ENCODE data around the gene CORO6.

Gene CORO6

DNA sequence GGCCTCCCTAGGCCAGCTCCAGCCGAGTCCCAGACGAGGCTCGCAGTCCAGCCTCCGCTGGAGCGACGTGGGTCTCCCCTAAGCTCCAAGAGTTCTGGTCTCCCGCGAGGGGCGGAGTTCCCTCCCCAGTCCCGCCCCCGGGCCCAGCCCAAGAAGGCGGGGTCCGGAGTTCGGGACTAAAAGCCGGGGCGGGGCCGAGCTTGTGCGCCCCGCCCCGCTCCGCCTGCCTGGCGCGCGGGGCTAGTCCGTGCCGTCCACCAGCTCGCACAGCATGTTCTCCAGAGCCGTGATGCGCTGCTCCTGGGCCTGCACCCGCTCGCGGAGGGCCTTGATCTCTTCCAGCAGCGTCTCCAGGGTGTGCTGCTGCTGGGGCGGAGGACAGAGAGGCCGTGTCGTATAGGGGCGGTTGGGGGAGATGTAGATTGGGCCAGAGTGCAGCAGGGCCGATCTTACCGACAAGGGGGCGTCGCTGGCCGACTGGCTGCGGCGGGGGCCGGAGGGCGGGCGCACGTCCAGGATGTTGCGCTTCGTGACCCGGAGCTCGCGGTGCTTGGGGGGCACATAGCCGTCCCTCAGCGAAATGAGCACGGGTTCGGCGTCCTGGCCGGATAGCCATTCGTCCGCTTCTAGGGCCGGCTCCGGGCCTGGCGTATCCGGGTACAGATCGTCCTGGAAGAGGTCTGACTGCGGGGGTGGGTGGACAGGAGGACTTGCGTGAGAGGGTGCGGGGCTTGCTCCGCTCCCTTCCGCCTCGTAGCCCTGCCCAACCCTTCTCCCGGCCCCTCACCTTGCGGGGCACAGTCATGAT, 7.0 kb downstream of the CORO6 start:
- no peak for TF ChIP-seq JUND (IDR thresholded peaks at IDR 0.05; ENCODE audit: low read depth)
- peak; percentile 91 to 97 for DNase-seq (ENCODE audit: low read depth in 1 of 2, low spot score in 1 of 2)
- in situ Hi-C loops (cut with HindIII; ENCODE audit: low pct_unique_long_range_greater_than_20kb, low sequenced_read_pairs) = no loop called here

DNA sequence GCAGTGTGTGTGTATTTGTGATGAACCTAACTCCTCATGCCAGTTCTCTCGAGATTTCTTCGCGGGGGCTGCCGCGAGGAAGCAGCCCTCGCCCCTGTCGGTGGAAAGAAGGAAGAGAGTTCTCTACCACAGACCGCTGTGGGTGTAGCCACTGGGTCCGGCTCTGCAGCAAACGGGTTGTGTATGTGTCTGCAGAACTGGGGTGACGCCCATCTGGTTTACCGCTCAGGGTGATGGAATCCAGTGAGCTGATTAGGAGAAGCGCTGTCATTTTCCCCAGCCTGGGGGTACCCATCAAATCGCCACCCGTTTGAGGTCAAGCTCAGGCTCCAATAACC, 7.7 kb downstream of the CORO6 start:
- TF ChIP-seq JUND (IDR thresholded peaks at IDR 0.05; ENCODE audit: low read depth) = no peak
- no peak for DNase-seq (ENCODE audit: low read depth in 1 of 2, low spot score in 1 of 2)
- in situ Hi-C loops (cut with HindIII; ENCODE audit: low pct_unique_long_range_greater_than_20kb, low sequenced_read_pairs) = no loop called here

- DNase-seq (ENCODE audit: low read depth in 1 of 2, low spot score in 1 of 2) = no peak
- in situ Hi-C loops (cut with HindIII; ENCODE audit: low pct_unique_long_range_greater_than_20kb, low sequenced_read_pairs) = no loop called here
- no peak for TF ChIP-seq JUND (IDR thresholded peaks at IDR 0.05; ENCODE audit: low read depth)
Observed at GRCh38 chr17:29614349-29615047, 8.2 kb downstream of the CORO6 start.

DNA sequence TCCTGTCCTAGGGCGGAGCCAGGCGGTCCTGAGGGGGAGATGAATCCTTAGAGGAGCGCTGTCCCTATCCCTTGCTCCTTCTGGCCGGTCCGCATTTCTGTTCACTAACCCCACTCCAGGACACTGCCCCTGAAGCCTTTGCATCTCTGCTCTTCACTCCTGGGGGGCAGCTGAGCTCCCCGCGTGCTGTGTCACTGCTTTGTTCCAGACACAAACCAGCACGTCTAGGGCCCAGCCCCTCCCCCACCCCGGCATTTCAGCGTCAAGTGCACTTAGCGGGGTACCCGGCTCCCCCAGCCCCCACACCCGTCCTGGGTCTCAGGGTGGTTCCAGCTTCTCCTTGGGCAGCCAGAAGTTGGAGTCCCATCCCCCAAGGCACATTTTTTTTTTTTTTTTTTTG, 8.9 kb downstream of the CORO6 start:
- TF ChIP-seq JUND (IDR thresholded peaks at IDR 0.05; ENCODE audit: low read depth) = no peak
- in situ Hi-C loops (cut with HindIII; ENCODE audit: low pct_unique_long_range_greater_than_20kb, low sequenced_read_pairs) = no loop called here
- no peak for DNase-seq (ENCODE audit: low read depth in 1 of 2, low spot score in 1 of 2)

- in situ Hi-C loops (cut with HindIII; ENCODE audit: low pct_unique_long_range_greater_than_20kb, low sequenced_read_pairs) = no loop called here
- no peak for TF ChIP-seq JUND (IDR thresholded peaks at IDR 0.05; ENCODE audit: low read depth)
- no peak for DNase-seq (ENCODE audit: low read depth in 1 of 2, low spot score in 1 of 2)
Observed at GRCh38 chr17:29613352-29613837, 9.3 kb downstream of the CORO6 start.

- in situ Hi-C loops (cut with HindIII; ENCODE audit: low pct_unique_long_range_greater_than_20kb, low sequenced_read_pairs) = no loop called here
- no peak for TF ChIP-seq JUND (IDR thresholded peaks at IDR 0.05; ENCODE audit: low read depth)
- DNase-seq (ENCODE audit: low read depth in 1 of 2, low spot score in 1 of 2) = no peak
Observed at GRCh38 chr17:29612404-29613280, 10.1 kb downstream of the CORO6 start.

- in situ Hi-C loops (cut with HindIII; ENCODE audit: low pct_unique_long_range_greater_than_20kb, low sequenced_read_pairs) = no loop called here
- TF ChIP-seq JUND (IDR thresholded peaks at IDR 0.05; ENCODE audit: low read depth) = no peak
- DNase-seq (ENCODE audit: low read depth in 1 of 2, low spot score in 1 of 2) = no peak
Observed at GRCh38 chr17:29612094-29612403, 10.7 kb downstream of the CORO6 start.

- in situ Hi-C loops (cut with HindIII; ENCODE audit: low pct_unique_long_range_greater_than_20kb, low sequenced_read_pairs) = no loop called here
- DNase-seq (ENCODE audit: low read depth in 1 of 2, low spot score in 1 of 2) = no peak
- no peak for TF ChIP-seq JUND (IDR thresholded peaks at IDR 0.05; ENCODE audit: low read depth)
Observed at GRCh38 chr17:29611351-29612093, 11.2 kb downstream of the CORO6 start.

DNA sequence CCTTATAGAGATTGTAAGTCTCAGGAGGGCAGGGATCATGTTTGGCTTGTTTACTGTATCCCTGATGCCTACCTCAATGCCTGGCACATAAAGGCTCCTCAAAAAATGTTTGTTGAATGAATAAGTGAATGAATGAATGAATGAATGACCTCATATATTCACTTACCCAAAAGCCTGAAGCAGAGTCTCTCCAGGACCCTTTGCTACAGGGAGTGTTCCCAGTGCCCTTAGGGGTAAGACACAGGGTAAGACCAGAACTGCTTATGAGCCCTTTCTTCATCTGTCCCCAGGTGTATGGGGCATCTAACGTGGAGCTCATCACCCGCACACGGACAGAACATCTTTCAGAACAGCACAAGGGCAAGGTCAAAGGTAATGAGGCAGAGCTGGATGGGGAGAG, 12.3 kb downstream of the CORO6 start:
- in situ Hi-C loops (cut with HindIII; ENCODE audit: low pct_unique_long_range_greater_than_20kb, low sequenced_read_pairs) = no loop called here
- no peak for TF ChIP-seq JUND (IDR thresholded peaks at IDR 0.05; ENCODE audit: low read depth)
- no peak for DNase-seq (ENCODE audit: low read depth in 1 of 2, low spot score in 1 of 2)

DNA sequence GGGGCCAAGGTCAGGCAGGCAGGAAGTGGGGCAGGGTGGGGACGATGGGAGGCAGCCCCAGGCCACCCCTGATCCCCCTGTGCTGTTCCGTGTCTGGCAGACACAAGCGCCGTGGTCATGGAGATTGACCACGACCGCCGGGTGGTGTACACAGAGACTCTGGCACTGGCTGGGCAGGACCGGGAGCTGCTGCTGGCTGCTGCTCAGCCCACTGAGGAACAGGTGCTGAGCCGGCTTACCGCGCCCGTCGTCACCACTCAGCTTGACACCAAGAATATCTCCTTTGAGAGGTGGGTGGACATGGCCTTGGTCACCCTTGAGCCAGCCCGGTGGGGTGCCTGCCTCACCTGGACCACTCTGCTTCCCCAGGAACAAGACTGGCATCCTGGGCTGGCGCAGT, 13.7 kb downstream of the CORO6 start:
- no peak for TF ChIP-seq JUND (IDR thresholded peaks at IDR 0.05; ENCODE audit: low read depth)
- in situ Hi-C loops (cut with HindIII; ENCODE audit: low pct_unique_long_range_greater_than_20kb, low sequenced_read_pairs) = no loop called here
- no peak for DNase-seq (ENCODE audit: low read depth in 1 of 2, low spot score in 1 of 2)

- TF ChIP-seq JUND (IDR thresholded peaks at IDR 0.05; ENCODE audit: low read depth) = no peak
- in situ Hi-C loops (cut with HindIII; ENCODE audit: low pct_unique_long_range_greater_than_20kb, low sequenced_read_pairs) = no loop called here
- DNase-seq (ENCODE audit: low read depth in 1 of 2, low spot score in 1 of 2) = no peak
Observed at GRCh38 chr17:29607557-29608195, 15.0 kb downstream of the CORO6 start.

All from T47D (cell line).